Karpas-422 (cell line): ENCODE results near the gene ERG. TPM values are rescaled to one million over a fixed set of nuclear protein-coding genes. Genes with fewer than 3 reads are reported as not detected.

Experiments
- DNase-seq: peaks from one replicate; pipeline ENCODE4 v3.0.0-alpha.2; 2015
- H2AFZ ChIP-seq: fragments of 200-600 bp; sonication (generic); 2 replicates; pipeline ENCODE4 v1.6.1; 2014; ENCODE audit warnings: antibody characterized with exemption, low read length, mixed read lengths
- H3K27ac ChIP-seq: fragments of 200-600 bp; sonication (generic); 2 replicates; pipeline ENCODE4 v1.5.1; 2014; ENCODE audit warnings: mild to moderate bottlenecking, low read length, moderate library complexity
- H3K27me3 ChIP-seq: fragments of 200-600 bp; sonication (generic); 2 replicates; pipeline ENCODE4 v1.6.1; 2014; ENCODE audit warnings: low read length, mixed read lengths
- H3K36me3 ChIP-seq: fragments of 200-600 bp; sonication (generic); 2 replicates; pipeline ENCODE4 v1.6.1; 2014; ENCODE audit warnings: low read length, mixed read lengths; ENCODE audit not compliant: insufficient read depth
- H3K4me1 ChIP-seq: fragments of 200-600 bp; sonication (generic); 2 replicates; pipeline ENCODE4 v1.6.1; 2014; ENCODE audit warnings: mild to moderate bottlenecking, low read length, mixed read lengths
- H3K4me2 ChIP-seq: fragments of 200-600 bp; sonication (generic); 2 replicates; pipeline ENCODE4 v1.6.1; 2014; ENCODE audit warnings: low read length, low read depth, mild to moderate bottlenecking; ENCODE audit not compliant: poor library complexity, severe bottlenecking
- H3K4me3 ChIP-seq: fragments of 200-600 bp; sonication (generic); 2 replicates; pipeline ENCODE4 v1.5.1; 2014; ENCODE audit warnings: mild to moderate bottlenecking, antibody characterized with exemption, low read length, mixed read lengths
- H3K79me2 ChIP-seq: fragments of 200-600 bp; sonication (generic); 2 replicates; pipeline ENCODE4 v1.6.1; 2014; ENCODE audit warnings: mild to moderate bottlenecking, low read length, mixed read lengths
- H3K9ac ChIP-seq: fragments of 200-600 bp; sonication (generic); 2 replicates; pipeline ENCODE4 v1.6.0; 2014; ENCODE audit warnings: low read length
- H3K9me2 ChIP-seq: fragments of 200-600 bp; sonication (generic), shearing (Covaris generic); replicated peaks from 2 replicates; pipeline ENCODE4 v1.6.0; 2014; ENCODE audit warnings: mild to moderate bottlenecking, low read length, moderate library complexity; ENCODE audit not compliant: insufficient read depth
- H3K9me3 ChIP-seq: fragments of 300-700, 200-600 bp; sonication (generic); 2 replicates; pipeline ENCODE4 v1.6.1; 2014; ENCODE audit warnings: low read length, mixed read lengths
- H4K20me1 ChIP-seq: fragments of 200-600 bp; sonication (generic); 2 replicates; pipeline ENCODE4 v1.6.1; 2014; ENCODE audit warnings: mild to moderate bottlenecking, antibody characterized with exemption, low read length, low read depth; ENCODE audit not compliant: insufficient read depth
- total RNA-seq: library from RNA; depleted of rRNA; stranded (reverse); fragments of >200 nt; shearing (Covaris generic); gene quantifications from 2 replicates; pipeline ENCODE4 v1.2.3, GENCODE V29; 2014; ENCODE audit warnings: low replicate concordance

ERG gene
- total RNA-seq, 1 experiment from 2014 or later = not detected

- no peaks in the 10 kb centered on the region for H3K36me3 ChIP-seq
- H4K20me1 ChIP-seq = no peaks in the 10 kb centered on the region
- no peak overlapping the region for H3K27ac ChIP-seq
- no peaks in the 10 kb centered on the region for H3K79me2 ChIP-seq
- no peak overlapping the region for H3K9ac ChIP-seq
- no peak overlapping the region for H3K4me3 ChIP-seq
- H2AFZ ChIP-seq = no peak overlapping the region
- no peaks in the 10 kb centered on the region for H3K9me2 ChIP-seq
- H3K9me3 ChIP-seq = no peaks in the 10 kb centered on the region
- H3K4me1 ChIP-seq = no peaks in the 10 kb centered on the region
- H3K27me3 ChIP-seq = no peaks in the 10 kb centered on the region
- H3K4me2 ChIP-seq = no peak overlapping the region
- DNase-seq = no peak
Measured at GRCh38 chr21:38527737-38528136, 29.5 kb upstream of the ERG start.

DNA sequence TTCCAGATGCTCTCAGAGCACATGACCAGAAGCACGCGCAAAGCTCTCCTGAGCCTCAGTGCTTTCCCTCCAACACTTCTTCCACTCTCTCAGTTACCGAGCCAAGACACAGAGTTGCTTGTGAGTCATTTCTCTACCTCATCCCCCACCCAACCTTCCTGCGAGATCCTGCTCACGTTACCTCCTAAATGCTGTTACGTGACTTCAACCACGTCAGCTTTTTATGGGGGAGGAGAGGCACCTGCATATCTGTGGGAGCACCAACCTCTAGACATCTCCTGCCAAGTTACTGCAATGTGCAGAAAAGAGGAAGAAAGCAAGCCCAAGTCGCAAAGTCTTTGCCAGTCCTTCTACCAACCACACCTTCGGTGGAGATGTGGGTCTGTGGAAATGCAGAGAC is 27.2 kb upstream of the ERG start:
- no peaks in the 10 kb centered on the region for H3K4me1 ChIP-seq
- no peak overlapping the region for H2AFZ ChIP-seq
- no peaks in the 10 kb centered on the region for H3K79me2 ChIP-seq
- no peaks in the 10 kb centered on the region for H3K9me3 ChIP-seq
- H3K4me3 ChIP-seq = no peak overlapping the region
- H3K27ac ChIP-seq = no peak overlapping the region
- no peaks in the 10 kb centered on the region for H4K20me1 ChIP-seq
- H3K36me3 ChIP-seq = no peaks in the 10 kb centered on the region
- no peak overlapping the region for H3K4me2 ChIP-seq
- no peak for DNase-seq
- no peaks in the 10 kb centered on the region for H3K27me3 ChIP-seq
- no peak overlapping the region for H3K9ac ChIP-seq
- no peaks in the 10 kb centered on the region for H3K9me2 ChIP-seq

DNA sequence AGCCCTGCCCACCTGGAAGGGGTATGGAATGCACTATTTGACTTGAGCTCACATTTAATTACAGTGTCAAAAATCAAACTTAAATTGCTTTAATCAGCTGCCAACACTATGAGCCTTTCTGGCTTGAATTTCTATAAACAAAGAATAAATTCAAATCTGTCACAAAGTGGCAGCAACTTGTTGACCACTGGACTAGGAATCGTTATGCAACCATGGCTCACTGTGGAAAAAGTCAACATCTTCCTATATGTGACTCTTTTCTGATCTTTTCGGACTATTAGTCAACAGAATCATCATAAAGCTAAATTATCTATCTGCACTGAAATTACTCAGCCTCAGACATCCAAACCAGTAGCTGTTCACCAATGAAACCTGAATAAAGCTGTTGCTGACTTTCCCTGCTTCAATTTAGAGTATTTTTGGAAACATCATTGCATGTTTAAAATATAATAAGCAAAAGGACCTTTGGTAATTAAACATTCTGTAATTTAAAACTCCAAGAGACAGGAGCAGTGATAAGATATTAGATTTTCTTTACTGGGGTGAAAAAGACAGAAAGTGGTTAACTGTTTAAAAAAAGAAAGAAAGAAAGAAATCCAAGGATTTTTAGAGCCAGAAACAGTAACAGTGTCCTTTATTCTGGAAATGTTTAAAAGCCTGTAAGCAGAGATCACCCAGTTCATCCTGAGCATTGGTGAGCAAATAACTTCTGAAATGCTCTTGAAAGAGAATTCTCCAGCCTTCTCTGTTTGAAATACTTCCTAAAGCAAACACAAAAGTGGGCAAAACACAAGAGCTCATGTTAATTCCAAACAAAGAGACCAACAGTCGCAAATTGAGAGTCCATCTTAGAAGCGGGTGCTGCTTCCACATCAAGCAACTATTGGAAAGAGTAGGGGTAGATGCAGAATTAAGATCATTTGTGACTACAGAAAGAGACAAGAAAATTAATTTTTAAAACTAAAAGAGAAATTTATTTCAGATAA is 26.2 kb upstream of the ERG start:
- H3K9me3 ChIP-seq = no peaks in the 10 kb centered on the region
- H3K9ac ChIP-seq = no peak overlapping the region
- H3K4me1 ChIP-seq = no peaks in the 10 kb centered on the region
- H2AFZ ChIP-seq = no peak overlapping the region
- no peaks in the 10 kb centered on the region for H3K27me3 ChIP-seq
- no peaks in the 10 kb centered on the region for H3K36me3 ChIP-seq
- DNase-seq = no peak
- no peak overlapping the region for H3K4me3 ChIP-seq
- H3K4me2 ChIP-seq = no peak overlapping the region
- H4K20me1 ChIP-seq = no peaks in the 10 kb centered on the region
- H3K9me2 ChIP-seq = no peaks in the 10 kb centered on the region
- no peaks in the 10 kb centered on the region for H3K79me2 ChIP-seq
- no peak overlapping the region for H3K27ac ChIP-seq

- no peak for DNase-seq
- no peak overlapping the region for H3K27ac ChIP-seq
- no peak overlapping the region for H3K9ac ChIP-seq
- H3K79me2 ChIP-seq = no peaks in the 10 kb centered on the region
- no peaks in the 10 kb centered on the region for H3K9me2 ChIP-seq
- no peak overlapping the region for H3K4me3 ChIP-seq
- no peaks in the 10 kb centered on the region for H4K20me1 ChIP-seq
- H3K4me2 ChIP-seq = no peak overlapping the region
- H3K27me3 ChIP-seq = no peaks in the 10 kb centered on the region
- H3K36me3 ChIP-seq = no peaks in the 10 kb centered on the region
- no peaks in the 10 kb centered on the region for H3K4me1 ChIP-seq
- H2AFZ ChIP-seq = no peak overlapping the region
- H3K9me3 ChIP-seq = no peaks in the 10 kb centered on the region
Measured at GRCh38 chr21:38520511-38520910, 22.2 kb upstream of the ERG start.

DNA sequence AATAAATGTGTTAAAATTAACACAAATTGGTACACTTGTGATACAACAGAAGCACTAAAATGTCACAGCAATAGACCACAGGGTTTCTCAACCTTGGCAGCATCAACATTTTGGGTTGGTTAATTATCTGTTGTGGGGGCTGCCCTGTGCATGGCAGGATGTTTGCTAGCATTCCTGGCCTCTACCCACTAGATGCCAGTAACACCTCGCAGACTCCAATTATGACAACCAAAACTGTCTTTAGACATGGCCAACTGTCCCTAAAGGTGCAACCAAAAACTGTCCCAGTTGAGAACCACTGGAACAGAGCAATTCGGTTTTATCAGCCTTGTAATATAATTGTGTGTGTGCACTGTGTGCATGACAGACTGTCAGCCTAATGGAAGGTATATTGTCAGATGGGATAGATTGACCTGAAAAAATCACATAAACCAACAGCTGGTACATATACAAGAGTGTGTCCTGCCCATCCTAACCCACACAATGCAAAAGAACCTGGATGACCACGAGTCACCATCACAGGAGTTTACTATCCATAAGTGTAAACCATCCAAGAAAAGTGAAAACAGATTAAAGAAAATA is 13.5 kb upstream of the ERG start:
- Histone ChIP-seq H3K27me3 (no peaks in the 10 kb centered on the region), H3K4me2 (no peak overlapping the region), H3K4me1 (no peaks in the 10 kb centered on the region), H3K9me2 (no peaks in the 10 kb centered on the region), H4K20me1 (no peaks in the 10 kb centered on the region), H3K4me3 (no peak overlapping the region), H2AFZ (no peak overlapping the region), H3K79me2 (no peaks in the 10 kb centered on the region), H3K27ac (no peak overlapping the region), H3K36me3 (no peaks in the 10 kb centered on the region), H3K9me3 (no peaks in the 10 kb centered on the region), H3K9ac (no peak overlapping the region)
- no peak for DNase-seq

- Histone ChIP-seq H3K9me2 (no peaks in the 10 kb centered on the region), H3K4me3 (no peak overlapping the region), H3K36me3 (no peaks in the 10 kb centered on the region), H3K27me3 (no peaks in the 10 kb centered on the region), H3K9me3 (no peaks in the 10 kb centered on the region), H3K9ac (no peak overlapping the region), H3K4me2 (no peak overlapping the region), H4K20me1 (no peaks in the 10 kb centered on the region), H3K27ac (no peak overlapping the region), H2AFZ (no peak overlapping the region), H3K79me2 (no peaks in the 10 kb centered on the region), H3K4me1 (no peaks in the 10 kb centered on the region)
- DNase-seq = no peak
Measured at GRCh38 chr21:38511198-38511597, 12.9 kb upstream of the ERG start.

DNA sequence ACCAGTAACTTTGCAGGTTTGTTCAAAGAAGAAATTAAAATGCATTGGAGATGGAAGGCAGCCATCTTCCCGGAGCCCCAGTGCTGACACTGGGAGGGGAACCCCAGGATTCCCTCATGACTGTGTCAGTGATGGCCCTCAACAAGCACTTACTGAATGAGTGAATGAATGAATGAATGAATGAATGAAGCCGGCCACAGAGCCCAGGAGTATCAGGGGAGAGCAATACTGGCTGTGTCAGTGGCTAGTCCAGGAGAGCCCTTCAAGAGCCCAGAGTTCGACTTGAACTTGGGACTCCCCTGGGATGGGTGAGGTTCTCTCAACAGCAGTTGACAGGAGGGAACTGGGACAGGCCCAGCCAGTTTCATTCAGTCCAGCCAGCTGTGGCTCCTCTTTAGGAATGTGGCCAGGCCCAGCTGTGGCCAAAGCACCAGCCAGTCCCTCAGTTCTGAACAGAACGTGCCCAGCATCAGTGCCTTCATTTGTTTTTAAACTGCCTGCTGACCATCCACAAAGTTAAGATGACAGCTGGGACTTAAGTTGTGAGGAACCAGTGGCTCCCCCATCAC is 9.2 kb upstream of the ERG start:
- no peaks in the 10 kb centered on the region for H3K36me3 ChIP-seq
- H3K9me2 ChIP-seq = no peaks in the 10 kb centered on the region
- H3K4me3 ChIP-seq = no peak overlapping the region
- H3K27ac ChIP-seq = no peak overlapping the region
- no peak overlapping the region for H2AFZ ChIP-seq
- no peaks in the 10 kb centered on the region for H3K4me1 ChIP-seq
- H3K9ac ChIP-seq = no peak overlapping the region
- H3K9me3 ChIP-seq = no peaks in the 10 kb centered on the region
- H3K79me2 ChIP-seq = no peaks in the 10 kb centered on the region
- H3K4me2 ChIP-seq = no peak overlapping the region
- no peaks in the 10 kb centered on the region for H3K27me3 ChIP-seq
- H4K20me1 ChIP-seq = no peaks in the 10 kb centered on the region
- DNase-seq = no peak

- Histone ChIP-seq H3K79me2 (no peaks in the 10 kb centered on the region), H3K9ac (no peak overlapping the region), H3K36me3 (no peaks in the 10 kb centered on the region), H3K9me3 (no peaks in the 10 kb centered on the region), H3K4me3 (no peak overlapping the region), H3K9me2 (no peaks in the 10 kb centered on the region), H3K4me1 (no peaks in the 10 kb centered on the region), H4K20me1 (no peaks in the 10 kb centered on the region), H3K4me2 (no peak overlapping the region), H3K27ac (no peak overlapping the region), H3K27me3 (no peaks in the 10 kb centered on the region), H2AFZ (no peak overlapping the region)
- no peak for DNase-seq
Measured at GRCh38 chr21:38506661-38507281, 8.5 kb upstream of the ERG start.
